GM19193 (cell line): ENCODE results near the gene MPPED1.

Experiments
- POLR2A ChIP-seq: IDR thresholded peaks from 4 replicates; pipeline ENCODE4 v1.6.1; 2011; ENCODE audit not compliant: insufficient read depth, insufficient read length; ENCODE audit errors: extremely low read depth

Gene MPPED1

DNA sequence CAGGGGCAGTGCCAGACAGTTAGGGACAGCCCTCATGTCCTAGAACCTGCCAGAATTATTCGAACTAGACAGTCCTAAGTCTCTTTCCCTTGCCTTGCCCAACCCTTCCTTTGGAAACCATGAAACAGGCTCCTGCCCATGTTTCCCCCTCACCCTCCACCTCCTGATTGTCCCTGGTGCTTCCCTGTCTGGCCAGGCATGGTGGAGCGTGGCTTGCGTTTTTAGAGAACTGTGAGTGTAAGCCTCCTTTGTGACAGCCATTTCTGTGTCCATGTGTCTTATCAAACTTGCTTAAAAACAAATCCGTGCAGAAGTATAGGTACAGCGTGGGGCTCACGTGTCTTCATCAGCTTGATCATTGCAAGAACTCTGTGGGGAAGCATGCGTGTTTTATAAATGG, 54.9 kb downstream of the MPPED1 start:
- no peak for TF ChIP-seq POLR2A

DNA sequence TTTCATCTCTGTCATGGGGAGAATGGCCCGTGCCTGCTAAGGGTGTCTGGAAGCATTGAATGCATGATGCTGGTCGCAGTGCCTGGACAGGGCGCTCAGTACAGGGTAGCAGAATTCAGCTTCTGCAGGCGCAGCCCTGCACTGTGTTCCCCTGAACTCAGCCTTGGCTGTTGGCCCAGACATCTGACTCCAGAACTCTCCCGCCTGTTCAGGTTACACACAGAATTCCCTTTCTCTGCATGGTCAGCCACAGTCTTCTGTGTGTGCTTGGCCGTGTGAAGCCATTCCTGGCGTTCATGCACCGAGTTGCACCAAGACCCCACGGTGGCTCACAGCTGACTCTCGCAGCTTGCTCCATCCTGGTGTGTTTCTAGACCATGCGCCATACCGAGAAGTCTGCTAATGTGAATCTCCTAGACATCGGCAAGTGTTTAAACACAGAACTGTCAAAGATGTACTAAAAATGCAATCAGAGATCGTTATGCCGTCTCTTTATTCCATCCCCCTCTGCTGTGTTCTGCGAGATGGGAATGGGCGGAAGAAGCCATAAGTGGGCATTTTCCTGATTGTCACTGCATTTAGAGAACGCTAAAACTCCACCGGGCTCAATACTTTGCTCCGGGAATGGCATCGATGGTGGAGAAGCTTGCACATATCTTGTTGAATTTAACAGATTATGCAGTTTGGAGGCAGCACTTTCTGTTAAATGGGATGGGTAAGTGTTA, 55.6 kb downstream of the MPPED1 start:
- no peak for TF ChIP-seq POLR2A

DNA sequence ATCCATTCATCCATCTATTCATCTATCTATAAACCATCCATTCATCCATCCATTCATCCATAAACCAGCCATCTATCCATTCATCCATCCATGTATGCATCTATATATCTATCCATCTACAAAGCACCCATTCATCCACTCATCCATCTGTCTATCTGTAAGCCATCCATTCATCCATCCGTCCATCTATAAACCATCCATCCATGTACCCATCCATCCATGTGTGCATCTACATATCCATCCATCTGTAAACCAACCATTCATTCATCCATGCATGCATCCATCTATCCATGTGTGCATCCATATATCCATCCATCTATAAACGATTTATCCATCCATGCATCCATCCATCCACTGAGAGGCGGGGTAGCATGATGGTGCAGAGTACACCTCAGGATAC, 58.4 kb downstream of the MPPED1 start:
- TF ChIP-seq POLR2A: no peak

DNA sequence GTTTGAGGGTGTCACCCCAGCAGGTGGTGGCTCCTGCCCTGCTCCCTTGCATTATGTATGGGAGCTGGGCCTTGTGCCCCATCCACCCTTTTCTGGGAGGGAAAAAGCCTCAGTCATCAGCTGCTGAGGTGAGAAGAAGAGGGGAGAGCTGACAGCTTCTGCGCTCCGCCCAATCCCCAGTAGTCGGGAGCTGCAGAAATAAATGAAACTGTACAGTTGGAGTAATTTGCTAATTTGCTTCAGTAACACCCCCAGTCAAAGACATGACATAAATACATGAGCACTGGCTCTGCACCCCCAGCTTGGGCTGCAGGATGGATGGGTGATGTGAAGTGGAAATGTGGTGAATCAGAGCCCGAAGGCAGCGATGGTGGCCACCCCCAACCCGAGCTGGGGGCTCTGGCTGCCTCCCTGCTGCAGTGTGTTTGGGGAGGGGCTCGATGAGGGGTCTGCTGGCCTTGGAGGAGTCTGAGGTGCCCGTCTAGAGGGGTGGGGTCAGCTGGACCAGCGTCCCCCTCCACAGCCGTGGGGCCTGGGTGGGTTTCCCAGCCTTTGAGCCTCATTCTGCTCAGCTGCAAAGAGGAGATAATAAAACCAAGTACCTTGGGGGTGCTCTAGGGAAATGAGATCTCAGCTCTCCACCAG, 59.2 kb downstream of the MPPED1 start:
- no peak for TF ChIP-seq POLR2A

DNA sequence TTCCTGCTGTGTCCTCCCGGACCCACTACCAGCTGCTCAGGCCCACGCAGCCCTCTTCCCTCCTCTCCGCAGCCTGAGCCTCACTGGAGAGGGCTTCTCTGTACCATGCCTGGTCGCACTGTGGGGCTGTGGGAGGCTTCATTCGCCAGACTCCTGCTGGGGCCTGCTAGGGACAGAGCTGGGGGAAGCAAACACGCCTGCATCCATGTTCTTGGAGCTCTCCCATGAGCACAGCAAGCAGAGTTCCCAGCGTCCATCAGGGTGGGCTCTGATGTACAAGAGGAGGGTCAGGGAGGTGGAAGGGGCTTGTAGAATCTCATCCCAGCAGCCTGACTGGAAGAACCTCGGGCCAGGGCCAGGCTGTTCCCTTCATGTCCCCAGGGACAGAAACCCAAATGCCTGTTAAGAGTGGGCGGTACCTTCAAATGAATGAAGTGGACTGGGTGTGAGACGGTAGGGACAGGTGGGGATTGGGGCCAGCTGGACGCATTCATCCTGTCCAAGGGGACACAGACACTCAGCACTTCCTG, 59.9 kb downstream of the MPPED1 start:
- TF ChIP-seq POLR2A: no peak

DNA sequence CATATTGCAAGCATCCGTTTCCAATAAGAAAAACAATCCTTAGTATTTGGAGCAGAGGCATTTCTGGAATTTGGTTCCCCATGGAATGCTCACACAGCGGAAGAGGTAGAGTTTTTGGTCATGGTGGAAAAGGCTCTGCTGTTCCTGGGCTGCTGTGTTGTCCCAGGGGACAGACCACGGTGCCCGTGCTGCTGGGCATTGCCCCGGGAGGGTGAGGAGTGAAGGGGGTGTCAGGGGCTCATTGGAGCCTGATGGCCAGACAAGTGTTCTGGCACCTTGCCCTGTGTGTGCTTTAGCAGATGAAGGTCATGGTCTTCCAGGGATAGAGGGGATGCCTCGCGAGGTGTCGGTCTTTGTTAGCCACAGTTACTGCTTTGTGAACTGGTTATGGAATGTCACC, 61.2 kb downstream of the MPPED1 start:
- no peak for TF ChIP-seq POLR2A

DNA sequence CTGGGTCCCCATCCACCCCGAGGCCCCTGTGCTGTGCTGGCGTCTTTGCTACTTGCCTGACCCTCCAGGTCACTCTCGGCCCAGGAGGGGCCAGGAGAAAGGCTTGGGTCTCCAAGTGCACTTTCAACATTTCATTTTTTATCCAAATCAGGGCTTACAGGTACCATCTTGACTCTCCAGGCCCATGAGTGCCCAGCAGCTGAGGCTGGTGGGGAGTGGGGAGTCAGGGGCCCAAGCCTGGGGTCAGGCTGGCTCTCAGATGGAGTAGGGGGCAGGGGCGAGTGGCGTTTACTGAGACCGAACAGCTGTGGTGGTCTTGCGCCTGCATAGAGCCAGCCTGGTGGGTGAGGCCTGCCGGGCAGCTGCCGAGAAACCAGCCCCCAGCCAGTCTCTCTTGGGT, 61.6 kb downstream of the MPPED1 start:
- TF ChIP-seq POLR2A: no peak

DNA sequence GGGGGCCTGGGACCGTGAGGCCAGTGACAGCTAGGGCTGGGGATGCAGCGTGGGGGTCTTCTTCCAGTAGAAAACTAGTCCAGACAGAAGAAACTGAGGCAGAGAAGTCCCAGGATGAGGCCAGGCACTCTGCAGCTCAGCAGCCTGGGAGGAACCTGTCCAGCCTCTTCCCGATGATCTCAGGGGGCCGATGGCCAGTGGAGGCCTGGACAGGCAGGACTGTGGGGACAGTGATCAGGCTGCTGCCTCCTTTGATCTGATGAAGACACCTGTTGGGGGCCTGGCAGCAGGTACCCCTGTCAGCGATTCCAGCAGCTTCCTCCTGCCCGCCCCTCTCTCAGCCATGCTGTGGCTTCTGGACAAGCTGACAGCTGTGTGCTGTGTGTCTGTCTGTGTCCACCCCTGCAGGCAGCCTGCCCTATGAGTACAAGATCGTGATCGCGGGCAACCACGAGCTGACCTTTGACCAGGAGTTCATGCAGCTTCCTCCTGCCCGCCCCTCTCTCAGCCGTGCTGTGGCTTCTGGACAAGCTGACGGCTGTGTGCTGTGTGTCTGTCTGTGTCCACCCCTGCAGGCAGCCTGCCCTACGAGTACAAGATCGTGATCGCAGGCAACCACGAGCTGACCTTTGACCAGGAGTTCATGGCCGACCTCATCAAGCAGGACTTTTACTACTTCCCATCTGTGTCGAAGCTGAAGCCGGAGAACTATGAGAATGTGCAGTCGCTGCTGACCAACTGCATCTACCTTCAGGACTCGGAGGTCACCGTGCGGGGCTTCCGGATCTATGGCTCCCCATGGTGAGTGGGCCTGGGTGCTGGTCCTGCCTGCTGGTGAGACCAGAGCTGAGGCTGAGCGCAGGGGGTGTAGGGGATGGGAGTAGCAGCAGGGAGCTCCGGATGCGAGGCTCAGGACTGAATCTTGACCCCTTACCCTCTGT, 62.6 kb downstream of the MPPED1 start:
- no peak for TF ChIP-seq POLR2A

DNA sequence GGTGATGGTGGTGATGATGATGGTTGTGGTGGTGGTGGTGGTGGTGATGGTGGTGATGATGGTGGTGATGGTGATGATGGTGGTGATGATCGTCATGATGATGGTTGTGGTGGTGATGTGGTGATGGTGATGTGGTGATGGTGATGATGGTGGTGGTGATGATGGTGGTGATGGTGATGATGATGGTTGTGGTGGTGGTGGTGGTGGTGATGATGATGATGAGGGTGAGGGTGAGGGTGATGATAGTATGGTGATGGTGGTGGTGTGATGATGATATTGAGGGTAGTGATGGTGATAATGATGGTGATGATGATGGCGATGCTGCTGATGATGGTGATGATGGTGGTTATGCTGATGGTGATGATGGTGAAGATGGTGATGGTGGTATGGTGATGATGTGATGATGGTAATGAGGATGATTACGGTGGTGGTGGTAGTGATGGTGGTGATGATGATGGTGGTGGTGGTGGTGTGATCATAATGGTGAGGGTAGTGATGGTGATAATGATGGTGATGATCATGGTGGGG, 63.8 kb downstream of the MPPED1 start:
- TF ChIP-seq POLR2A: no peak

DNA sequence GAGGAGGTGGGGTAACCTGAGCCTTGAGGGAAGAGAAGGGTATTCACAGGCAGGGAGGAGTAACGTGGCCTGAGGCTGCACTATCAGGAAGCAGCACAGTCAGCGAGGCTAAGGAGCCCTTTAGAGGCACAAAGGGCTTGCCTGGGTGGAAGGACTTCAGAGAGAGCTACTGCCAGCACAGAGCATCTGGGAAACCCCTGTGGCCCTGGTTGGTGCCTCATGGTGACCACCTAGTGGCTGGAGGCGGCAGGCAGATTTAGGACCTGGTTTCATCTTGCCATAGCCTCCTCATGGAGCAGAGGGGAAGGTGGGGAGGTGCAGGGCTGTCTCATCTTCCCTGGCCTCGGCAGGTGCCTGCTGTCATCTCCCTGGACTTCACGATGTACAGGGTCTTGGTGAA, 64.5 kb downstream of the MPPED1 start:
- TF ChIP-seq POLR2A: no peak

DNA sequence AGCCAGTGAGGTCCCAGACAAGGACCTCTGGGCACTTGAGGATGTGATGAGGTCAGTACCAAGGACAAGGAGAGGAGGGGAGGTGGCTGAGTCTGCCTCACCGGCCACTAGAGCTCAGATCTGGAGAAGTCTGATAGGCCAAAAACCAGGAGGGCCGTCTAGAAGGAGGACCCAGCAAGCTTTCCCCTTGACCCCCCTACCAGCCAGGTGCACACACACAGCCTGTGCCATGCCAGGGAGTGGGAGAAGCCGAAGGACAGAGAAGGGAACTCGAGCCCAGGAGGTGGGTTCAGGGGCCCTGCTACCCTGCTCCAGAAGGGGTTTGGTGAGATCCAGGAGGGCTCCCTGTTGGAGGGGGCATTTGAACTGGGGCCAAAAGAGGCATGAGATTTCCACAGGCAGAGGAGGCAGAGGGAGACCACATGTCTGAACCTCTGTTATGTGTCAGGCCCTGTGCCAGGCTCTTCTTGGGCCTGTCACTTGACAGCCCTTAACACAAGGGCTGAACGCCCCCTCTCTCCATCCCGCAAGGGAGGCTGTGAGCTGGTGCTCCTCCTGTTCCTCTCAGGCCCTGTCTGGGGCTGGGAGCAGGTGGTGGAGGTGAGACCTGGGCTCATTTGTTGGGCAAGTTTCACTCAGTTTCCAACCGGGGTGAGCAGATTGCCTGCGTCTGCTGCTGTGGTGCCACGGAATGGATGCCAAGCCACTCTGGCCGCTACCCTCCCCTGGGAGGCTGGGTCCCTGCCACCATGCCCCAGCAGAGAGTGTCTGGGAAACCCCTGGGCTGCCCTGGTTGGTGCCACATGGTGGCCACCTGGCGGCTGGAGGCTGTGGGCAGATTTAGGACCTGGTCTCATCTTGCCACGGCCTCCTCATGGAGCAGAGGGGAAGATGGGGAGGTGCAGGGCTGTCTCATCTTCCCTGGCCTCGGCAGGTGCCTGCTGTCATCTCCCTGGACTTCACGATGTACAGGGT, 65.2 kb downstream of the MPPED1 start:
- TF ChIP-seq POLR2A: no peak

DNA sequence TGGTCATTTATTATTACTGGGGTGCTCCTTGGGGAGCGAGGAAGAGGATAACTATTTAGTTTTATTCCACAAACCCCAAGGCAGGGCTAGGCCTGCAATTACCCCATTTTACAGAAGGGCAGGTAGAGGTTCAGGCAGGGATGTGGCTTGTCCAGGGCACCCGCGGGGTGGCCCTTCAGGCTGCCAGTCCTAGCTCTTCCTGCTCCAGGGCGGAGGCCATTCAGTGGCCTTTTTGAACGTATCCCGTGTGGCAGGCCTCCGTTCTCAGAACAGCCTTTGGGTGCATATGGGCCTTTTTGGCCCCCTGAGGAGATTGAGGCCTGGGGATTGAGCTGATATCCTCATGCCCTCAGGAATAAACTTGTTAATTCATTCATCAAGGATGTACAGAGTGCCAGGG, 66.2 kb downstream of the MPPED1 start:
- no peak for TF ChIP-seq POLR2A

DNA sequence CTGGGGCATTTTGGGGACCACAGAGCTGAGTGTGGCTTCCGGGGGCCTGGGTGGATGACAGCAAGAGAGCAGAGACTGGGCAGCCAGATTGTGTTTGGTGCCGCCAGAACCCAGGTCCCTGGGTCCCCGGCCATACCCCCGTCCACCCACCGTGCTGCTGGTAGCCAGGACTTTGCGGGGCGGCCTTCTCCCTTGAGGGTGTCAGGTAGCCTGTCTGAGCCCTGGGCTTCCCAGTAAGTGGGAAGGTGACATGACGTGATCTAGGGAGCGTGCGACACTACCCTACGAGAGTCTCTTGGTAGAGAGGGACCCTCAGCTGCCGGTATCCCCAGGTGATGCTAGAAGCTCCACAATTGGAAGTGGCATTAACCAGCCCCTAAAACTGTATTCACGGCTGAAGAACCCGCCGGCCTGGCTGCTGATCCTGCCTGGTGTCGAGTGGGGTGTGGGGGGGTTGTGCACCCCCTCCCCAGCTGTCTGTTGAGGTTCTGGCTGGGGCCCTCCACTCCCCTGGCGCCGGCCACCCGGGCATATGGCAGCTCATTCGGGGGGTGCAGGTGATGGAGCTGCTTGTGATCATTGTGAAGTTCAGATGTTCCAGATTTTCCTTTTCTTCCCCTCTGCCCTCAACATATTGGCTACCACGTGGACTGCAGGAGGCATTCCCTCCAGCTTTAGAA, 66.9 kb downstream of the MPPED1 start:
- TF ChIP-seq POLR2A: no peak
